Stimulated activated CD4-positive, alpha-beta T cell treated with anti-CD3 and anti-CD28 coated beads, Interleukin-1b, Interleukin-23, amount 100 ng/mL, for 1 hour (primary cell): ENCODE results near the gene ARFGAP3.
A peak's percentile ranks its signal among the peaks of the same experiment; 100 is the strongest.

Source experiments
- DNase-seq, 2 donors: peaks; one replicate each; pipeline ENCODE4 v3.0.0-alpha.2; 2020; ENCODE audit warnings: low read depth in 2 of 2

ARFGAP3 gene

GRCh38 chr22:42856865-42857704, at the start of gene ARFGAP3:
ARFGAP3 (minus strand) TSS chr22:42857273; CDS start chr22:42857182, 91 bp downstream.
- DNase-seq = peak; percentile 93 to 96

GRCh38 chr22:42905702-42906183, 48.7 kb upstream of the ARFGAP3 start:
- DNase-seq = no peak

- DNase-seq = no peak
These were observed 48.1 kb upstream of the ARFGAP3 start for GRCh38 chr22:42905217-42905616.

GRCh38 chr22:42904050-42904449, 47.0 kb upstream of the ARFGAP3 start:
- DNase-seq = no peak

GRCh38 chr22:42902875-42903510, 45.9 kb upstream of the ARFGAP3 start:
- no peak for DNase-seq

GRCh38 chr22:42901790-42902508, 44.9 kb upstream of the ARFGAP3 start:
- DNase-seq = no peak

GRCh38 chr22:42897960-42898359, 40.9 kb upstream of the ARFGAP3 start:
- no peak for DNase-seq

GRCh38 chr22:42895541-42895981, 38.5 kb upstream of the ARFGAP3 start:
- no peak for DNase-seq

- DNase-seq = no peak
These were observed 38.0 kb upstream of the ARFGAP3 start for GRCh38 chr22:42895087-42895486.

GRCh38 chr22:42893371-42894150, 36.5 kb upstream of the ARFGAP3 start:
- DNase-seq = no peak

- DNase-seq = no peak
These were observed 35.7 kb upstream of the ARFGAP3 start for GRCh38 chr22:42892571-42893316.

GRCh38 chr22:42892156-42892555, 35.1 kb upstream of the ARFGAP3 start:
- DNase-seq = no peak

- no peak for DNase-seq
These were observed 34.6 kb upstream of the ARFGAP3 start for GRCh38 chr22:42891696-42892095.

- no peak for DNase-seq
These were observed 33.9 kb upstream of the ARFGAP3 start for GRCh38 chr22:42891008-42891407.

- no peak for DNase-seq
These were observed 32.2 kb upstream of the ARFGAP3 start for GRCh38 chr22:42889304-42889703.

GRCh38 chr22:42887523-42888507, 30.7 kb upstream of the ARFGAP3 start:
- no peak for DNase-seq

- DNase-seq = no peak
These were observed 30.0 kb upstream of the ARFGAP3 start for GRCh38 chr22:42887120-42887519.

GRCh38 chr22:42885446-42885845, 28.4 kb upstream of the ARFGAP3 start:
- DNase-seq = no peak

GRCh38 chr22:42884616-42885375, 27.7 kb upstream of the ARFGAP3 start:
- DNase-seq = no peak
